H1 (cell line): ENCODE measurements around the gene FRMPD2. TPM values are rescaled to one million over a fixed set of nuclear protein-coding genes. Genes with fewer than 3 reads are reported as not detected.

Experiments
- CTCF ChIA-PET: fragments of 300-600 bp; sonication (Branson Sonifier 250); formaldehyde crosslinking; loops from one replicate; lab custom pipeline; 2021; ENCODE audit not compliant: partially characterized antibody; lab: Charles Lee
- POLR2A ChIA-PET: fragments of 300-600 bp; sonication (Branson Sonifier 250); formaldehyde crosslinking; loops from one replicate; lab custom pipeline; 2021; ENCODE audit warnings: inconsistent platforms; ENCODE audit not compliant: partially characterized antibody; lab: Charles Lee
- DNase-seq, 2 experiments: peaks; one replicate each; pipeline versions ENCODE4 v3.0.0 to v3.0.0-alpha.2; 2010 to 2022; ENCODE audit warnings: low spot score in 2 of 2, low read depth in 1 of 2, mixed read lengths in 1 of 2
- FAIRE-seq: peaks from 2 replicates; lab custom pipeline; 2011; peaks lifted over from hg19 to GRCh38; lab: Jason Lieb, UNC
- H2AFZ ChIP-seq: 2 replicates; pipeline ENCODE4 v1.8.1; 2012; ENCODE audit warnings: low read length, inconsistent platforms
- H2AK5ac ChIP-seq: 2 replicates; pipeline ENCODE4 v1.6.1; 2013; ENCODE audit warnings: low read depth, low read length
- H2BK120ac ChIP-seq: replicated peaks from 2 replicates; pipeline ENCODE3; 2013; ENCODE audit warnings: low read depth, low read length, inconsistent platforms
- H2BK12ac ChIP-seq: 2 replicates; pipeline ENCODE4 v1.6.1; 2013; ENCODE audit warnings: low read depth, low read length
- H2BK15ac ChIP-seq: 2 replicates; pipeline ENCODE4 v1.6.1; 2013; ENCODE audit warnings: low read length
- H2BK20ac ChIP-seq: 2 replicates; pipeline ENCODE4 v1.6.1; 2013; ENCODE audit warnings: low read length
- H2BK5ac ChIP-seq: 2 replicates; pipeline ENCODE4 v1.6.1; 2013; ENCODE audit warnings: low read depth, low read length
- H3K14ac ChIP-seq: 2 replicates; pipeline ENCODE4 v1.6.1; 2013; ENCODE audit warnings: inconsistent platforms; ENCODE audit not compliant: insufficient read length
- H3K18ac ChIP-seq: 2 replicates; pipeline ENCODE4 v1.6.1; 2013; ENCODE audit warnings: low read length; ENCODE audit errors: extremely low read depth
- H3K23ac ChIP-seq: 2 replicates; pipeline ENCODE4 v1.6.1; 2013; ENCODE audit warnings: inconsistent platforms; ENCODE audit not compliant: insufficient read length
- H3K23me2 ChIP-seq: 2 replicates; pipeline ENCODE4 v1.6.1; 2013; ENCODE audit warnings: low read depth, low read length
- H3K27ac ChIP-seq: 2 replicates; pipeline ENCODE4 v1.6.1; 2011; ENCODE audit warnings: low read depth, low read length, inconsistent platforms
- H3K27me3 ChIP-seq, 4 experiments: replicated peaks in 1 of 4; 1 replicate in 1 of 4; 2 replicates in 3 of 4; pipeline versions ENCODE4 v1.6.1 to v1.8.1; 2011 to 2013; ENCODE audit warnings: low read length in 3 of 4, mild to moderate bottlenecking in 3 of 4, inconsistent platforms in 2 of 4, mixed read lengths in 2 of 4, moderate library complexity in 1 of 4; ENCODE audit not compliant: control insufficient read depth in 3 of 4, insufficient read depth in 3 of 4; ENCODE audit errors: extremely low read depth in 1 of 4
- H3K36me3 ChIP-seq, 4 experiments: 2 replicates each; pipeline versions ENCODE4 v1.6.1 to v1.8.1; 2011 to 2013; ENCODE audit warnings: mild to moderate bottlenecking in 4 of 4, low read length in 3 of 4, moderate library complexity in 2 of 4, control low read depth in 1 of 4, inconsistent platforms in 1 of 4; ENCODE audit not compliant: insufficient read depth in 4 of 4, control insufficient read depth in 2 of 4
- H3K4ac ChIP-seq: replicated peaks from 2 replicates; pipeline ENCODE3; 2013; ENCODE audit warnings: low read length, low read depth, mixed read lengths, inconsistent platforms; ENCODE audit not compliant: insufficient read length
- H3K4me1 ChIP-seq, 4 experiments: replicated peaks in 1 of 4; 1 replicate in 1 of 4; 2 replicates in 3 of 4; pipeline versions ENCODE4 v1.6.1 to v1.8.1; 2011 to 2013; ENCODE audit warnings: low read length in 3 of 4, inconsistent platforms in 2 of 4, mixed read lengths in 1 of 4; ENCODE audit not compliant: insufficient read depth in 4 of 4, control insufficient read depth in 3 of 4
- H3K4me2 ChIP-seq, 2 experiments: 2 replicates each; pipeline versions ENCODE4 v1.6.1 to v1.8.1; 2011 to 2013; ENCODE audit warnings: low read depth in 2 of 2, low read length in 2 of 2, control low read depth in 1 of 2, inconsistent platforms in 1 of 2, mild to moderate bottlenecking in 1 of 2; ENCODE audit not compliant: insufficient read depth in 1 of 2
- H3K4me3 ChIP-seq, 4 experiments: fragments of 200-600, 300-600 bp in 1 of 4; sonication (generic), shearing (Covaris generic), sonication (Bioruptor Twin) in 1 of 4; 2 replicates each; pipeline versions ENCODE4 v1.5.1 to v1.8.1; 2011 to 2016; ENCODE audit warnings: low read length in 4 of 4, low read depth in 3 of 4, control low read depth in 2 of 4, inconsistent platforms in 2 of 4, mild to moderate bottlenecking in 2 of 4, mixed read lengths in 1 of 4, moderate library complexity in 1 of 4; ENCODE audit not compliant: insufficient read depth in 2 of 4; ENCODE audit errors: extremely low read depth in 1 of 4
- H3K56ac ChIP-seq: replicated peaks from 2 replicates; pipeline ENCODE3; 2013; ENCODE audit warnings: low read depth, mild to moderate bottlenecking, mixed read lengths, low read length, inconsistent platforms; ENCODE audit not compliant: insufficient read length
- H3K79me1 ChIP-seq: 2 replicates; pipeline ENCODE4 v1.6.1; 2013; ENCODE audit warnings: low read depth, low read length, control low read depth
- H3K79me2 ChIP-seq, 2 experiments: 2 replicates each; pipeline versions ENCODE4 v1.6.1 to v1.8.1; 2012 to 2013; ENCODE audit warnings: low read length in 2 of 2, mild to moderate bottlenecking in 2 of 2, inconsistent platforms in 1 of 2; ENCODE audit not compliant: insufficient read depth in 2 of 2, control insufficient read depth in 1 of 2
- H3K9ac ChIP-seq, 4 experiments: replicated peaks in 1 of 4; 1 replicate in 1 of 4; 2 replicates in 3 of 4; pipeline versions ENCODE4 v1.6.1 to v1.8.1; 2011 to 2013; ENCODE audit warnings: low read depth in 3 of 4, low read length in 3 of 4, control low read depth in 2 of 4, mild to moderate bottlenecking in 2 of 4, moderate library complexity in 2 of 4, inconsistent platforms in 1 of 4; ENCODE audit errors: extremely low read depth in 1 of 4
- H3K9me3 ChIP-seq, 2 experiments: 2 replicates each; pipeline versions ENCODE4 v1.6.1 to v1.8.1; 2012 to 2013; ENCODE audit warnings: mild to moderate bottlenecking in 2 of 2, moderate library complexity in 2 of 2, control low read depth in 1 of 2, inconsistent platforms in 1 of 2, low read depth in 1 of 2, low read length in 1 of 2, mixed read lengths in 1 of 2; ENCODE audit not compliant: insufficient read depth in 2 of 2
- H4K20me1 ChIP-seq, 2 experiments: replicated peaks in 1 of 2; 2 replicates each; pipeline versions ENCODE3 to v1.8.1; 2011 to 2013; ENCODE audit warnings: inconsistent platforms in 2 of 2, low read length in 2 of 2, mild to moderate bottlenecking in 1 of 2; ENCODE audit not compliant: insufficient read depth in 2 of 2, control insufficient read depth in 1 of 2
- H4K5ac ChIP-seq: 2 replicates; pipeline ENCODE4 v1.6.1; 2013; ENCODE audit warnings: low read length, low read depth, mixed read lengths, inconsistent platforms; ENCODE audit not compliant: insufficient read length
- H4K8ac ChIP-seq: 2 replicates; pipeline ENCODE4 v1.8.0; 2013; ENCODE audit warnings: mild to moderate bottlenecking, moderate library complexity, low read length, inconsistent platforms; ENCODE audit not compliant: insufficient read depth; ENCODE audit errors: extremely low read depth
- H4K91ac ChIP-seq: replicated peaks from 2 replicates; pipeline ENCODE3; 2013; ENCODE audit warnings: low read length, mixed read lengths, inconsistent platforms; ENCODE audit not compliant: insufficient read length
- CREB1 ChIP-seq: IDR thresholded peaks from 2 replicates; pipeline ENCODE4 v1.6.1; 2012; ENCODE audit warnings: inconsistent platforms
- PHF8 ChIP-seq: fragments of 200-600 bp; sonication (generic); conservative IDR thresholded peaks from 2 replicates; pipeline ENCODE4 v1.7.1; 2012; ENCODE audit warnings: low read depth, mild to moderate bottlenecking, inconsistent platforms, low read length, moderate library complexity
- SP2 ChIP-seq: IDR thresholded peaks from 2 replicates; pipeline ENCODE4 v1.6.1; 2012; ENCODE audit warnings: mild to moderate bottlenecking, low read length, inconsistent platforms
- SRF ChIP-seq: IDR thresholded peaks from 2 replicates; pipeline ENCODE4 v1.6.1; 2011; ENCODE audit warnings: mild to moderate bottlenecking, low read depth, low read length, moderate library complexity
- USF2 ChIP-seq: IDR thresholded peaks from 2 replicates; pipeline ENCODE4 v1.6.1; 2011; ENCODE audit warnings: low read length, improper control_type of control experiment
- WGBS, 2 experiments: shearing (Covaris generic) in 1 of 2; methylation state at CpG; one replicate each; pipeline versions ENCODE4 v1.1.6 to v1.1.7; 2013 to 2015; ENCODE audit warnings: low lambda C conversion rate in 2 of 2, mixed read lengths in 2 of 2, inconsistent platforms in 1 of 2, low coverage in 1 of 2, missing lambda C conversion rate in 1 of 2; ENCODE audit not compliant: insufficient replicate concordance in 2 of 2, insufficient coverage in 1 of 2, insufficient read length in 1 of 2; ENCODE audit errors: extremely low coverage in 1 of 2, missing lambda C conversion rate in 1 of 2; 5-methylcytosine and 5-hydroxymethylcytosine counted together
- polyA plus RNA-seq, 7 experiments: library from polyadenylated mRNA; depleted of rRNA in 3 of 7; stranded (reverse) in 5 of 7; unstranded in 2 of 7; fragments of >200 nt in 5 of 7; fragments of 200-250 nt in 2 of 7; gene quantifications; 1 replicate in 5 of 7; 2 replicates in 1 of 7; 4 replicates in 1 of 7; pipeline versions ENCODE4 v1.2.1 to v1.2.3, GENCODE V29; 2011 to 2013; ENCODE audit warnings: missing spikeins in 2 of 7, mixed read lengths in 2 of 7
- total RNA-seq: library from RNA; stranded (reverse); fragmentation: NEBNext Ultra II Directional; extraction: Animal tissue kit (Norgen Biotek cat#: 25700); gene quantifications from 2 replicates; pipeline ENCODE4 v1.2.1, GENCODE V29; 2021

Gene FRMPD2
- total and polyA plus RNA-seq, 2 of the 8 experiments (the other 6 are each of a cell fraction or from before 2014, with no cell fraction given), result 0.07 to 0.47 TPM

GRCh38 chr10:48246501-48246900, 28.0 kb downstream of the FRMPD2 start:
- H2AFZ ChIP-seq, result no peak overlapping the region
- H3K9me3 ChIP-seq, result no peaks in the 10 kb centered on the region
- POLR2A ChIA-PET, result no interaction called here
- H3K23me2 ChIP-seq, result no peaks in the 10 kb centered on the region
- no peak overlapping the region for H3K9ac ChIP-seq
- no peaks in the 10 kb centered on the region for H3K27me3 ChIP-seq
- no peak overlapping the region for H2BK15ac ChIP-seq
- no peaks in the 10 kb centered on the region; the same call in 1 of the 2 replicates for H3K79me1 ChIP-seq
- H3K27ac ChIP-seq, result no peak overlapping the region
- H3K79me2 ChIP-seq, result no peaks in the 10 kb centered on the region
- CTCF ChIA-PET, result no interaction called here
- H3K4ac ChIP-seq, result no peak overlapping the region
- H2BK20ac ChIP-seq, result no peak overlapping the region
- DNase-seq (no peak), FAIRE-seq (no peak)
- no peak overlapping the region for H3K18ac ChIP-seq
- no peak overlapping the region for H2BK120ac ChIP-seq
- H4K8ac ChIP-seq, result no peak overlapping the region
- no peak overlapping the region for H3K4me2 ChIP-seq
- no peak overlapping the region for H3K4me3 ChIP-seq
- H3K56ac ChIP-seq, result no peak overlapping the region
- WGBS, 2 experiments, result 88% methylated on average over 1 of the region's 1 CpG; no CpG with 5 or more reads in 1 of the 2 experiments
- no peaks in the 10 kb centered on the region for H3K36me3 ChIP-seq
- peaks cover 0 to 6% (median 4%) of the 10 kb centered on the region in 4 experiments; a peak in 6 of 7 replicates for H3K4me1 ChIP-seq
- H4K20me1 ChIP-seq, result no peaks in the 10 kb centered on the region
- H2AK5ac ChIP-seq, result no peak overlapping the region
- no peak overlapping the region for H2BK5ac ChIP-seq
- H4K91ac ChIP-seq, result no peak overlapping the region
- no peak overlapping the region for H4K5ac ChIP-seq
- H3K23ac ChIP-seq, result no peak overlapping the region
- H3K14ac ChIP-seq, result no peak overlapping the region
- 0 out of 2 replicates have a peak overlapping the region, but pooled peaks have one; percentile 39 for H2BK12ac ChIP-seq
- TF ChIP-seq SRF (no peak), SP2 (no peak), PHF8 (no peak), USF2 (no peak), CREB1 (no peak)
